Measurements from ENCODE around the gene FBXO30. TPM values are rescaled to one million over a fixed set of nuclear protein-coding genes. Genes with fewer than 3 reads are reported as not detected.
A peak's percentile ranks its signal among the peaks of the same experiment; 100 is the strongest.

FBXO30 gene
- total RNA-seq, 1 donor from 2014 or later, result 12.1 TPM

- no peak for TF ChIP-seq CTCF (IDR thresholded peaks at IDR 0.05; ENCODE audit: partially characterized antibody, unreplicated experiment)
- Mint-ChIP-seq H3K27ac (ENCODE audit: unreplicated experiment) (no peak overlapping the region), H3K4me3 (ENCODE audit: unreplicated experiment) (no peak overlapping the region), H3K36me3 (ENCODE audit: unreplicated experiment) (no peaks in the 10 kb centered on the region), H3K4me1 (ENCODE audit: low read depth, unreplicated experiment) (no peaks in the 10 kb centered on the region), H3K27me3 (ENCODE audit: unreplicated experiment) (no peaks in the 10 kb centered on the region), H3K9me3 (ENCODE audit: unreplicated experiment) (peaks cover under 1% of the 10 kb centered on the region)
- DNase-seq, result no peak
These were observed 5.4 kb upstream of the FBXO30 start for GRCh38 chr6:145819994-145820393.

GRCh38 chr6:145818796-145819195, 4.2 kb upstream of the FBXO30 start:
- Mint-ChIP-seq H3K27me3 (ENCODE audit: unreplicated experiment) (no peaks in the 10 kb centered on the region), H3K36me3 (ENCODE audit: unreplicated experiment) (no peaks in the 10 kb centered on the region), H3K27ac (ENCODE audit: unreplicated experiment) (no peak overlapping the region), H3K4me3 (ENCODE audit: unreplicated experiment) (no peak overlapping the region), H3K9me3 (ENCODE audit: unreplicated experiment) (peaks cover 6% of the 10 kb centered on the region), H3K4me1 (ENCODE audit: low read depth, unreplicated experiment) (no peaks in the 10 kb centered on the region)
- no peak for DNase-seq
- TF ChIP-seq CTCF (IDR thresholded peaks at IDR 0.05; ENCODE audit: partially characterized antibody, unreplicated experiment), result no peak

- Mint-ChIP-seq H3K27ac (ENCODE audit: unreplicated experiment) (peak overlapping the region; percentile 98), H3K27me3 (ENCODE audit: unreplicated experiment) (peaks cover 3% of the 10 kb centered on the region), H3K36me3 (ENCODE audit: unreplicated experiment) (no peaks in the 10 kb centered on the region), H3K9me3 (ENCODE audit: unreplicated experiment) (peaks cover 8% of the 10 kb centered on the region), H3K4me1 (ENCODE audit: low read depth, unreplicated experiment) (peaks cover 4% of the 10 kb centered on the region), H3K4me3 (ENCODE audit: unreplicated experiment) (peak overlapping the region; percentile 92)
- TF ChIP-seq CTCF (IDR thresholded peaks at IDR 0.05; ENCODE audit: partially characterized antibody, unreplicated experiment), result no peak
- no peak for DNase-seq
These were observed 1.8 kb upstream of the FBXO30 start for GRCh38 chr6:145816392-145816791.

GRCh38 chr6:145815309-145816274, 997 bp upstream of the FBXO30 start:
- DNase-seq, result peak; percentile 67
- Mint-ChIP-seq H3K4me1 (ENCODE audit: low read depth, unreplicated experiment) (peaks cover 10% of the 10 kb centered on the region), H3K9me3 (ENCODE audit: unreplicated experiment) (peaks cover 8% of the 10 kb centered on the region), H3K27me3 (ENCODE audit: unreplicated experiment) (peaks cover 3% of the 10 kb centered on the region), H3K36me3 (ENCODE audit: unreplicated experiment) (no peaks in the 10 kb centered on the region), H3K4me3 (ENCODE audit: unreplicated experiment) (peak overlapping the region; percentile 92), H3K27ac (ENCODE audit: unreplicated experiment) (peak overlapping the region; percentile 98)
- TF ChIP-seq CTCF (IDR thresholded peaks at IDR 0.05; ENCODE audit: partially characterized antibody, unreplicated experiment), result no peak

- Mint-ChIP-seq H3K36me3 (ENCODE audit: unreplicated experiment) (no peaks in the 10 kb centered on the region), H3K27me3 (ENCODE audit: unreplicated experiment) (peaks cover 3% of the 10 kb centered on the region), H3K27ac (ENCODE audit: unreplicated experiment) (peak overlapping the region; percentile 83), H3K9me3 (ENCODE audit: unreplicated experiment) (peaks cover 8% of the 10 kb centered on the region), H3K4me3 (ENCODE audit: unreplicated experiment) (peak overlapping the region; percentile 99), H3K4me1 (ENCODE audit: low read depth, unreplicated experiment) (peaks cover 15% of the 10 kb centered on the region)
- DNase-seq, result no peak
- TF ChIP-seq CTCF (IDR thresholded peaks at IDR 0.05; ENCODE audit: partially characterized antibody, unreplicated experiment), result no peak
These were observed 527 bp downstream of the FBXO30 start for GRCh38 chr6:145814035-145814500.

Measured in glutamatergic neuron (in vitro differentiated cells).